MCF 10A (cell line): ENCODE measurements around the gene MAD1L1. TPM values are rescaled to one million over a fixed set of nuclear protein-coding genes. Genes with fewer than 3 reads are reported as not detected.

Source experiments
- BruUV-seq: library from RNA; stranded (reverse); fragments of 400-500 nt; replicated peaks from 2 replicates; lab custom pipeline; 2021; lab: Mats Ljungman, UMichigan
- CTCF ChIA-PET: fragments of 300-600 bp; sonication (Branson Sonifier 250); formaldehyde crosslinking; extraction: SDS; loops from one replicate; lab custom pipeline; 2021; ENCODE audit warnings: antibody characterized with exemption, inconsistent platforms; lab: Yijun Ruan, JAX
- POLR2A ChIA-PET: fragments of 300-600, 350-650 bp; sonication (Branson Sonifier 250); formaldehyde crosslinking; extraction: SDS; loops from one replicate; lab custom pipeline; 2020; ENCODE audit warnings: antibody characterized with exemption, inconsistent platforms; lab: Yijun Ruan, JAX
- DNase-seq: peaks from one replicate; pipeline ENCODE4 v3.0.0-alpha.2; 2018; ENCODE audit not compliant: unreplicated experiment
- H3K27ac Mint-ChIP-seq: one replicate; pipeline ENCODE4 v1.8.0; 2022; ENCODE audit warnings: mild to moderate bottlenecking, low read depth, mixed read lengths; ENCODE audit not compliant: unreplicated experiment
- H3K27me3 Mint-ChIP-seq: one replicate; pipeline ENCODE4 v1.8.0; 2022; ENCODE audit warnings: mixed read lengths; ENCODE audit not compliant: insufficient read depth, unreplicated experiment
- H3K36me3 Mint-ChIP-seq: one replicate; pipeline ENCODE4 v1.8.0; 2022; ENCODE audit warnings: mild to moderate bottlenecking, moderate library complexity, mixed read lengths; ENCODE audit not compliant: insufficient read depth, unreplicated experiment
- H3K4me1 Mint-ChIP-seq: one replicate; pipeline ENCODE4 v1.8.0; 2022; ENCODE audit warnings: mixed read lengths; ENCODE audit not compliant: insufficient read depth, unreplicated experiment
- H3K4me3 Mint-ChIP-seq: one replicate; pipeline ENCODE4 v1.8.0; 2022; ENCODE audit warnings: mild to moderate bottlenecking, moderate library complexity, mixed read lengths; ENCODE audit not compliant: unreplicated experiment
- H3K9me3 Mint-ChIP-seq: one replicate; pipeline ENCODE4 v1.8.0; 2022; ENCODE audit warnings: mixed read lengths; ENCODE audit not compliant: unreplicated experiment
- intact Hi-C: fragments of 100-400 bp; cut with micrococcal nuclease; formaldehyde crosslinking; loops from 2 replicates; pipeline ENCODE4 v1.14.1; 2022
- total RNA-seq: library from RNA; stranded (reverse); gene quantifications from 2 replicates; pipeline ENCODE4 v1.2.3, GENCODE V29; 2022
- TF ChIP-seq, protein P1 (sequence below): fragments of 200-600 bp; IDR thresholded peaks from one replicate; pipeline ENCODE4 v1.8.0; 2022; ENCODE audit warnings: antibody characterized with exemption, mild to moderate bottlenecking; ENCODE audit not compliant: unreplicated experiment

MAD1L1 gene
- total RNA-seq, 1 experiment from 2014 or later, result 25.2 TPM

GRCh38 chr7:1951159-1951536, 281.6 kb downstream of the MAD1L1 start:
- POLR2A ChIA-PET, result no interaction called here
- TF ChIP-seq, protein P1, sequence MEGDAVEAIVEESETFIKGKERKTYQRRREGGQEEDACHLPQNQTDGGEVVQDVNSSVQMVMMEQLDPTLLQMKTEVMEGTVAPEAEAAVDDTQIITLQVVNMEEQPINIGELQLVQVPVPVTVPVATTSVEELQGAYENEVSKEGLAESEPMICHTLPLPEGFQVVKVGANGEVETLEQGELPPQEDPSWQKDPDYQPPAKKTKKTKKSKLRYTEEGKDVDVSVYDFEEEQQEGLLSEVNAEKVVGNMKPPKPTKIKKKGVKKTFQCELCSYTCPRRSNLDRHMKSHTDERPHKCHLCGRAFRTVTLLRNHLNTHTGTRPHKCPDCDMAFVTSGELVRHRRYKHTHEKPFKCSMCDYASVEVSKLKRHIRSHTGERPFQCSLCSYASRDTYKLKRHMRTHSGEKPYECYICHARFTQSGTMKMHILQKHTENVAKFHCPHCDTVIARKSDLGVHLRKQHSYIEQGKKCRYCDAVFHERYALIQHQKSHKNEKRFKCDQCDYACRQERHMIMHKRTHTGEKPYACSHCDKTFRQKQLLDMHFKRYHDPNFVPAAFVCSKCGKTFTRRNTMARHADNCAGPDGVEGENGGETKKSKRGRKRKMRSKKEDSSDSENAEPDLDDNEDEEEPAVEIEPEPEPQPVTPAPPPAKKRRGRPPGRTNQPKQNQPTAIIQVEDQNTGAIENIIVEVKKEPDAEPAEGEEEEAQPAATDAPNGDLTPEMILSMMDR, result no peak
- Mint-ChIP-seq H3K27ac (no peak overlapping the region), H3K4me1 (no peaks in the 10 kb centered on the region), H3K9me3 (no peaks in the 10 kb centered on the region), H3K36me3 (no peaks in the 10 kb centered on the region), H3K27me3 (no peaks in the 10 kb centered on the region), H3K4me3 (no peak overlapping the region)
- CTCF ChIA-PET, result no interaction called here
- no peak for DNase-seq
- BruUV-seq, result no TSS peak
- intact Hi-C loops, result no loop called here

GRCh38 chr7:1950452-1951158, 282.1 kb downstream of the MAD1L1 start:
- TF ChIP-seq, protein P1, result no peak
- ChIA-PET CTCF (interaction anchor here (0.7 kb wide), 1 partner anchor 1689 kb away, joined by 3 read pairs; no protein-coding TSS in a partner anchor), POLR2A (no interaction called here)
- intact Hi-C loops, result no loop called here
- Mint-ChIP-seq H3K36me3 (no peaks in the 10 kb centered on the region), H3K9me3 (no peaks in the 10 kb centered on the region), H3K4me1 (no peaks in the 10 kb centered on the region), H3K27ac (no peak overlapping the region), H3K4me3 (no peak overlapping the region), H3K27me3 (no peaks in the 10 kb centered on the region)
- no TSS peak for BruUV-seq
- DNase-seq, result no peak

DNA sequence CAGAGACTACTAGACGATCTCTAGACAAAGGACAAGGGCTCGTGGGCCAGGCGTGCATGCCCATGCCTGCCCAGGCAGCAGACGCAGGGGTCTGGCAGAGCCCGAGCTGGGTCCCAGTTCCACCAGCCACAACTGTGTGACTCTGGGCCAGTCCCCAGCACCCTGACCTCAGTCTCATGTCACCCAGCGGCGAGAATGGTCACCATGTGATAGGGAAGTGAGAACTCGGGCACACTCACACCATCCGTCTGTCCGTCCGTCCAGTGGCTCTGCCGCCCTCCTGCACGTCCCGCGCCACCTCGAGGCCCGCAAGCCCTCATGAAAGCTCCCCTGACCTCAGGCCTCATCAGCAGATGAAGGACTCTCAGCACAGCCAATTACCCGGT, 282.7 kb downstream of the MAD1L1 start:
- ChIA-PET CTCF (interaction anchor here (0.7 kb wide), 1 partner anchor 1688 kb away, joined by 3 read pairs; no protein-coding TSS in a partner anchor), POLR2A (no interaction called here)
- no peaks in the 10 kb centered on the region for H3K9me3 Mint-ChIP-seq
- H3K4me1 Mint-ChIP-seq, result no peaks in the 10 kb centered on the region
- no peak for DNase-seq
- H3K27ac Mint-ChIP-seq, result no peak overlapping the region
- no TSS peak for BruUV-seq
- TF ChIP-seq, protein P1, result no peak
- H3K36me3 Mint-ChIP-seq, result no peaks in the 10 kb centered on the region
- H3K27me3 Mint-ChIP-seq, result no peaks in the 10 kb centered on the region
- intact Hi-C loops, result no loop called here
- no peak overlapping the region for H3K4me3 Mint-ChIP-seq

GRCh38 chr7:1949681-1950055, 283.1 kb downstream of the MAD1L1 start:
- ChIA-PET POLR2A (no interaction called here), CTCF (interaction anchor here (0.6 to 0.7 kb wide), 2 partner anchors 502 to 1688 kb away, joined by 3 read pairs; no protein-coding TSS in a partner anchor)
- DNase-seq, result no peak
- intact Hi-C loops, result no loop called here
- Mint-ChIP-seq H3K36me3 (no peaks in the 10 kb centered on the region), H3K27ac (no peak overlapping the region), H3K9me3 (no peaks in the 10 kb centered on the region), H3K4me3 (no peak overlapping the region), H3K4me1 (no peaks in the 10 kb centered on the region), H3K27me3 (no peaks in the 10 kb centered on the region)
- BruUV-seq, result no TSS peak
- TF ChIP-seq, protein P1, result no peak
